SH-SY5Y (cell line): ENCODE data around the gene BCL2L14.

Source experiments
- GATA2 ChIP-seq: IDR thresholded peaks from 2 replicates; pipeline ENCODE4 v1.6.1; 2011; ENCODE audit warnings: mild to moderate bottlenecking, low read depth, low read length
- GATA3 ChIP-seq: IDR thresholded peaks from 2 replicates; pipeline ENCODE4 v1.6.1; 2011; ENCODE audit warnings: low read depth, mild to moderate bottlenecking, low read length, moderate library complexity

DNA sequence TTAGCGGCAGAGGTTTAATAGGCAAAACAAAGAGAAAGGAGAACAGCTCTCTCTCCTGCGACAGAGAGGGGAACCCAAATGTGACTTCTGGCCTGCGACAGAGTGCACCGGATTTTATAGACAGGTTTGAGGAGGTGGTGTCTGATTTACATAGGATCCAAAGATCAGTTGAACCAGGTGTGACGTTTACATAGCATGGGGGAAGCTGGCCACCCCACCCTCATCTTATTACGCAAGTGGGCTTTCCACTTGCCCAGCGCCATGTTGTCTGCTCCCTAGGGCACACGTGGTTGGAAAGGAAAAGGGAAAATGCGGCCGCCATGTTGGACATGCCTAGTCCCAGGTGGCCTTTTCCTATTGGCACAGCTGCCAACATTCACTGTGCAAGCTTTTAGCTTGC lies 17.4 kb downstream of the BCL2L14 start:
- no peak for TF ChIP-seq GATA2
- no peak for TF ChIP-seq GATA3
